Measurements from ENCODE around the gene DCHS2.

The DCHS2 gene

GRCh38 chr4:154439224-154439623, 52.4 kb downstream of the DCHS2 start:
- H3K4me2 ChIP-seq (ENCODE audit: low read length) = no peak overlapping the region
- H3K9me3 ChIP-seq (replicated peaks; ENCODE audit: low read length) = no peaks in the 10 kb centered on the region
- H3K4me1 ChIP-seq (ENCODE audit: control insufficient read depth, insufficient read depth, low read length) = no peaks in the 10 kb centered on the region

DNA sequence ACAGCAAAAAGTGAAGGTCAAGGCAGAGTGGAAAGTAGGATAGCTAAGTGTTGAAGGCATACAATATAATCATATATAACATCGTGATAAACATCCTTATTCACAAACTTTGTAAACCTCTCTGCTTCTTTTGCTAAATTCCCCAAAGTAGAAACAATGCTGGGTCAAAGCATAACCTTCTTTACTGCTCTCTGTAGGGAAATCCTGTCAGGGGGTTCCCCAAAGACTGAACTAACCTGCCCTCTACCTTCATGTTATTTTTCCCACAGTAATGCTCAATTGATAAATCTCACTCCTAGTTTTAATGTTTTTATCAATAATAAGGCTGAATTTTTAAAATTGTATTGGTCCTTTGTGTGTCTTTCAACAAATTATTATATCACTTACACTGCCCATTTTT, 55.7 kb downstream of the DCHS2 start:
- Histone ChIP-seq H3K4me1 (ENCODE audit: control insufficient read depth, insufficient read depth, low read length) (no peaks in the 10 kb centered on the region), H3K27me3 (ENCODE audit: control insufficient read depth, insufficient read depth, low read length) (no peaks in the 10 kb centered on the region), H3K9me3 (replicated peaks; ENCODE audit: low read length) (no peaks in the 10 kb centered on the region), H3K36me3 (ENCODE audit: insufficient read depth, low read length) (no peaks in the 10 kb centered on the region), H3K4me2 (ENCODE audit: low read length) (no peak overlapping the region), H3K4me3 (ENCODE audit: low read length) (no peak overlapping the region), H3K9ac (ENCODE audit: low read depth, low read length) (no peak overlapping the region)

More at GRCh38 chr4:154439224-154439623, 52.4 kb downstream of the DCHS2 start:
- no peaks in the 10 kb centered on the region for H3K27me3 ChIP-seq (ENCODE audit: control insufficient read depth, insufficient read depth, low read length)
- no peak overlapping the region for H3K9ac ChIP-seq (ENCODE audit: low read depth, low read length)
- no peaks in the 10 kb centered on the region for H3K36me3 ChIP-seq (ENCODE audit: insufficient read depth, low read length)
- H3K4me3 ChIP-seq (ENCODE audit: low read length) = no peak overlapping the region

DNA sequence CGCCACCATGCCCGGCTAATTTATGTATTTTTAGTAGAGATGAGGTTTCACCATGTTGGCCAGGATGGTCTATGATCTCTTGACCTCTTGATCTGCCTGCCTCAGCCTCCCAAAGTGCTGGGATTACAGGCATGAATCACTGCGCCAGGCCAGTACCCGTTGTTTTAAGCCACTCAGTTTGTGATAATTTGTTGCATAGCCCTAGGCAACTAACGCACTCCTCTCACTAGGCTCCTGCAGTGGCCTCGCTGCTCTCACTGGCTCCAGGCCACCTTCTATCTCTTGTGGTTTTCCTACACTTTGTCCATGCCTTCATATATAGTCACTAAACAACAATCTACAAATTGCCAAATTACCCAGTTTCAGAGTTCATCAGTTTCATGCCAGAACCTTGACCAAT, 58.1 kb downstream of the DCHS2 start:
- Histone ChIP-seq H3K36me3 (ENCODE audit: insufficient read depth, low read length) (no peaks in the 10 kb centered on the region), H3K9me3 (replicated peaks; ENCODE audit: low read length) (no peaks in the 10 kb centered on the region), H3K4me1 (ENCODE audit: control insufficient read depth, insufficient read depth, low read length) (no peaks in the 10 kb centered on the region), H3K27me3 (ENCODE audit: control insufficient read depth, insufficient read depth, low read length) (no peaks in the 10 kb centered on the region), H3K9ac (ENCODE audit: low read depth, low read length) (no peak overlapping the region), H3K4me3 (ENCODE audit: low read length) (no peak overlapping the region), H3K4me2 (ENCODE audit: low read length) (no peak overlapping the region)

GRCh38 chr4:154429176-154429575, 62.4 kb downstream of the DCHS2 start:
- no peak overlapping the region for H3K4me2 ChIP-seq (ENCODE audit: low read length)
- H3K9ac ChIP-seq (ENCODE audit: low read depth, low read length) = no peak overlapping the region
- H3K9me3 ChIP-seq (replicated peaks; ENCODE audit: low read length) = no peaks in the 10 kb centered on the region
- H3K27me3 ChIP-seq (ENCODE audit: control insufficient read depth, insufficient read depth, low read length) = peaks cover 11% of the 10 kb centered on the region
- no peaks in the 10 kb centered on the region for H3K4me1 ChIP-seq (ENCODE audit: control insufficient read depth, insufficient read depth, low read length)
- no peaks in the 10 kb centered on the region for H3K36me3 ChIP-seq (ENCODE audit: insufficient read depth, low read length)
- no peak overlapping the region for H3K4me3 ChIP-seq (ENCODE audit: low read length)

GRCh38 chr4:154427149-154427548, 64.5 kb downstream of the DCHS2 start:
- Histone ChIP-seq H3K9me3 (replicated peaks; ENCODE audit: low read length) (no peaks in the 10 kb centered on the region), H3K4me1 (ENCODE audit: control insufficient read depth, insufficient read depth, low read length) (no peaks in the 10 kb centered on the region), H3K4me2 (ENCODE audit: low read length) (no peak overlapping the region), H3K36me3 (ENCODE audit: insufficient read depth, low read length) (no peaks in the 10 kb centered on the region), H3K9ac (ENCODE audit: low read depth, low read length) (no peak overlapping the region), H3K27me3 (ENCODE audit: control insufficient read depth, insufficient read depth, low read length) (peaks cover 11% of the 10 kb centered on the region), H3K4me3 (ENCODE audit: low read length) (no peak overlapping the region)

DNA sequence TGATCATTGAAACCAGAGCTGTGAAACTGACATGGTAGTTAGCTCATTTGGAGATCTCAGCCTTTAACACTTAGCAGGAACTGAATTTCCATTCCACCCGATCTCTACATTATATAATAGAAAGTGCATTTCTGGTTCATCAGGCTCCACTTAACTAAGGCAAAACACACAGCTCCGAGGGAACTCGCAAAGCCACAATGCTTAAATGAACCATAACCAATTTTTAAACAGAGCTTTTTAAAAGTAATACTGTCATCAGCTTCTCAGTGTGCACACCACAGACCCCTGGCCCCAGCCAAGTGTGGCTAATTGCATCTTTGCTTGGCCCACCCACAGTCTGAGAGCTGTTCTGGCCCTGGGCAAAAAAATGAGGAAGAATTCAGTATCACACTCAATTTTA, 66.1 kb downstream of the DCHS2 start:
- no peaks in the 10 kb centered on the region for H3K4me1 ChIP-seq (ENCODE audit: control insufficient read depth, insufficient read depth, low read length)
- H3K4me2 ChIP-seq (ENCODE audit: low read length) = no peak overlapping the region
- H3K36me3 ChIP-seq (ENCODE audit: insufficient read depth, low read length) = no peaks in the 10 kb centered on the region
- H3K27me3 ChIP-seq (ENCODE audit: control insufficient read depth, insufficient read depth, low read length) = peaks cover 11% of the 10 kb centered on the region
- H3K9ac ChIP-seq (ENCODE audit: low read depth, low read length) = no peak overlapping the region
- H3K9me3 ChIP-seq (replicated peaks; ENCODE audit: low read length) = no peaks in the 10 kb centered on the region
- H3K4me3 ChIP-seq (ENCODE audit: low read length) = no peak overlapping the region

GRCh38 chr4:154424810-154425484, 66.7 kb downstream of the DCHS2 start:
- H3K4me1 ChIP-seq (ENCODE audit: control insufficient read depth, insufficient read depth, low read length) = no peaks in the 10 kb centered on the region
- no peak overlapping the region for H3K4me3 ChIP-seq (ENCODE audit: low read length)
- H3K27me3 ChIP-seq (ENCODE audit: control insufficient read depth, insufficient read depth, low read length) = peaks cover 11% of the 10 kb centered on the region
- H3K4me2 ChIP-seq (ENCODE audit: low read length) = no peak overlapping the region
- no peaks in the 10 kb centered on the region for H3K9me3 ChIP-seq (replicated peaks; ENCODE audit: low read length)
- H3K9ac ChIP-seq (ENCODE audit: low read depth, low read length) = no peak overlapping the region
- H3K36me3 ChIP-seq (ENCODE audit: insufficient read depth, low read length) = no peaks in the 10 kb centered on the region

- no peaks in the 10 kb centered on the region for H3K36me3 ChIP-seq (ENCODE audit: insufficient read depth, low read length)
Measured at GRCh38 chr4:154422152-154422551, 69.4 kb downstream of the DCHS2 start.

GRCh38 chr4:154421618-154422017, 70.0 kb downstream of the DCHS2 start:
- Histone ChIP-seq H3K4me3 (ENCODE audit: low read length) (no peak overlapping the region), H3K36me3 (ENCODE audit: insufficient read depth, low read length) (no peaks in the 10 kb centered on the region), H3K27me3 (ENCODE audit: control insufficient read depth, insufficient read depth, low read length) (peaks cover 14% of the 10 kb centered on the region), H3K4me1 (ENCODE audit: control insufficient read depth, insufficient read depth, low read length) (no peaks in the 10 kb centered on the region), H3K4me2 (ENCODE audit: low read length) (no peak overlapping the region), H3K9me3 (replicated peaks; ENCODE audit: low read length) (no peaks in the 10 kb centered on the region), H3K9ac (ENCODE audit: low read depth, low read length) (no peak overlapping the region)

More at GRCh38 chr4:154422152-154422551, 69.4 kb downstream of the DCHS2 start:
- Histone ChIP-seq H3K4me1 (ENCODE audit: control insufficient read depth, insufficient read depth, low read length) (no peaks in the 10 kb centered on the region), H3K9me3 (replicated peaks; ENCODE audit: low read length) (no peaks in the 10 kb centered on the region), H3K4me3 (ENCODE audit: low read length) (no peak overlapping the region), H3K9ac (ENCODE audit: low read depth, low read length) (no peak overlapping the region), H3K4me2 (ENCODE audit: low read length) (no peak overlapping the region), H3K27me3 (ENCODE audit: control insufficient read depth, insufficient read depth, low read length) (peaks cover 14% of the 10 kb centered on the region)

- Histone ChIP-seq H3K4me3 (ENCODE audit: low read length) (peak overlapping the region; percentile 71), H3K9me3 (replicated peaks; ENCODE audit: low read length) (no peaks in the 10 kb centered on the region), H3K4me1 (ENCODE audit: control insufficient read depth, insufficient read depth, low read length) (peaks cover 5% of the 10 kb centered on the region), H3K4me2 (ENCODE audit: low read length) (peak overlapping the region; percentile 87), H3K9ac (ENCODE audit: low read depth, low read length) (no peak overlapping the region), H3K36me3 (ENCODE audit: insufficient read depth, low read length) (no peaks in the 10 kb centered on the region), H3K27me3 (ENCODE audit: control insufficient read depth, insufficient read depth, low read length) (peaks cover 14% of the 10 kb centered on the region)
Measured at GRCh38 chr4:154417373-154417673, 74.3 kb downstream of the DCHS2 start.

- Histone ChIP-seq H3K36me3 (ENCODE audit: insufficient read depth, low read length) (no peaks in the 10 kb centered on the region), H3K4me2 (ENCODE audit: low read length) (peak overlapping the region; percentile 87), H3K4me3 (ENCODE audit: low read length) (peak overlapping the region; percentile 71), H3K9ac (ENCODE audit: low read depth, low read length) (peak overlapping the region; percentile 4), H3K27me3 (ENCODE audit: control insufficient read depth, insufficient read depth, low read length) (peaks cover 14% of the 10 kb centered on the region), H3K4me1 (ENCODE audit: control insufficient read depth, insufficient read depth, low read length) (peaks cover 5% of the 10 kb centered on the region), H3K9me3 (replicated peaks; ENCODE audit: low read length) (no peaks in the 10 kb centered on the region)
Measured at GRCh38 chr4:154416190-154416547, 75.4 kb downstream of the DCHS2 start.

- Histone ChIP-seq H3K9me3 (replicated peaks; ENCODE audit: low read length) (no peaks in the 10 kb centered on the region), H3K9ac (ENCODE audit: low read depth, low read length) (no peak overlapping the region), H3K4me1 (ENCODE audit: control insufficient read depth, insufficient read depth, low read length) (peaks cover 5% of the 10 kb centered on the region), H3K36me3 (ENCODE audit: insufficient read depth, low read length) (no peaks in the 10 kb centered on the region), H3K4me2 (ENCODE audit: low read length) (no peak overlapping the region), H3K27me3 (ENCODE audit: control insufficient read depth, insufficient read depth, low read length) (peaks cover 14% of the 10 kb centered on the region), H3K4me3 (ENCODE audit: low read length) (no peak overlapping the region)
Measured at GRCh38 chr4:154415313-154415712, 76.3 kb downstream of the DCHS2 start.

Data from skeletal muscle satellite cell (primary cell).